ENCODE results near the gene SUSD3.

GRCh38 chr9:93060746-93061259 lies 2.3 kb downstream of the SUSD3 start:
- TF ChIP-seq POLR2A (IDR thresholded peaks at IDR 0.05; ENCODE audit: low read depth, low read length) (no peak), CTCF (conservative IDR thresholded peaks at IDR 0.05; ENCODE audit: low read depth, low read length) (no peak), CEBPB (IDR thresholded peaks at IDR 0.05; ENCODE audit: low read depth, low read length) (no peak), BHLHE40 (IDR thresholded peaks at IDR 0.05; ENCODE audit: low read depth, low read length) (no peak), MXI1 (IDR thresholded peaks at IDR 0.05; ENCODE audit: borderline replicate concordance, low read depth, low read length) (no peak), RFX5 (IDR thresholded peaks at IDR 0.05; ENCODE audit: low read depth, low read length) (no peak), RAD21 (IDR thresholded peaks at IDR 0.05; ENCODE audit: low read length) (no peak)
